ENCODE measurements around the gene MMP24. TPM values are rescaled to one million over a fixed set of nuclear protein-coding genes. Genes with fewer than 3 reads are reported as not detected.
A peak's percentile ranks its signal among the peaks of the same experiment; 100 is the strongest.
"Not testable (repeated sequence)": the region's sequence is repeated elsewhere in the genome, so short reads cannot be mapped to it uniquely, and the experiment has no call there.

MMP24 gene
- 1 to 10 TPM in 1 of 2 donors, under 1 TPM in 1; 0.52 to 1.2 TPM for total RNA-seq
- under 1 TPM; 0.20 to 0.63 TPM for polyA plus RNA-seq
- long read RNA-seq, donor 1, partial matches to known transcripts: 1 of 56 reads
- long read RNA-seq, donor 1, other reads (novel, unspliced or antisense): 55 of 56 reads
- long read RNA-seq, donor 2, partial matches to known transcripts: 1 of 56 reads
- long read RNA-seq, donor 2, other reads (novel, unspliced or antisense): 55 of 56 reads

GRCh38 chr20:35226126-35226883 lies at the start of gene MMP24:
Gene MMP24, plus strand, starts transcription at chr20:35226690. Its CDS starts 49 bp downstream, at chr20:35226739.
- ATAC-seq (ENCODE audit: low FRiP score) (no peak), DNase-seq (no peak)
- no peaks in the 10 kb centered on the region for H3K4me1 ChIP-seq (ENCODE audit: control insufficient read depth in 1 of 2, insufficient read depth in 2 of 2, low read length in 2 of 2)
- WGBS, 2 donors: 3 to 7% methylated on average over 26 to 70 of the region's 70 CpGs
- peak within 1 kb of the TSS; percentile 57 to 80 for H3K4me3 ChIP-seq (ENCODE audit: low read length in 2 of 2)
- no peaks in the 10 kb centered on the region for H3K9me3 ChIP-seq (ENCODE audit: control insufficient read depth, low read length)
- no peaks in the 10 kb centered on the region for H3K36me3 ChIP-seq (ENCODE audit: control insufficient read depth in 1 of 2, insufficient read depth in 2 of 2, low read length in 1 of 2)
- intact Hi-C loops (cut with DNase I): no loop called here
- no peak within 1 kb of the TSS for H3K27ac ChIP-seq (ENCODE audit: low read depth in 1 of 2, low read length in 2 of 2)
- H3K27me3 ChIP-seq (ENCODE audit: control insufficient read depth in 1 of 2, insufficient read depth in 2 of 2, low read length in 1 of 2): no peaks in the 10 kb centered on the region

GRCh38 chr20:35179292-35180212 lies 46.9 kb upstream of the MMP24 start:
- H3K4me1 ChIP-seq (ENCODE audit: control insufficient read depth in 1 of 2, insufficient read depth in 2 of 2, low read length in 2 of 2): no peaks in the 10 kb centered on the region
- H3K27me3 ChIP-seq (ENCODE audit: control insufficient read depth in 1 of 2, insufficient read depth in 2 of 2, low read length in 1 of 2): no peaks in the 10 kb centered on the region
- WGBS, 2 donors: 93 to 95% methylated on average over 11 of the region's 11 CpGs
- no peak overlapping the region for H3K27ac ChIP-seq (ENCODE audit: low read depth in 1 of 2, low read length in 2 of 2)
- DNase-seq (no peak), ATAC-seq (ENCODE audit: low FRiP score) (no peak)
- intact Hi-C loops (cut with DNase I): no loop called here
- peaks cover 0 to 3% of the 10 kb centered on the region in 2 donors for H3K36me3 ChIP-seq (ENCODE audit: control insufficient read depth in 1 of 2, insufficient read depth in 2 of 2, low read length in 1 of 2)
- H3K9me3 ChIP-seq (ENCODE audit: control insufficient read depth, low read length): no peaks in the 10 kb centered on the region
- H3K4me3 ChIP-seq (ENCODE audit: low read length in 2 of 2): no peak overlapping the region

- no peak overlapping the region for H3K4me3 ChIP-seq (ENCODE audit: low read length in 2 of 2)
- 87 to 90% methylated on average over 5 of the region's 5 CpGs for WGBS, 2 donors
- ATAC-seq (ENCODE audit: low FRiP score) (no peak), DNase-seq (no peak)
- no peaks in the 10 kb centered on the region for H3K4me1 ChIP-seq (ENCODE audit: control insufficient read depth in 1 of 2, insufficient read depth in 2 of 2, low read length in 2 of 2)
- no peaks in the 10 kb centered on the region for H3K27me3 ChIP-seq (ENCODE audit: control insufficient read depth in 1 of 2, insufficient read depth in 2 of 2, low read length in 1 of 2)
- H3K9me3 ChIP-seq (ENCODE audit: control insufficient read depth, low read length): no peaks in the 10 kb centered on the region
- intact Hi-C loops (cut with DNase I): no loop called here
- peaks cover 0 to 3% of the 10 kb centered on the region in 2 donors for H3K36me3 ChIP-seq (ENCODE audit: control insufficient read depth in 1 of 2, insufficient read depth in 2 of 2, low read length in 1 of 2)
- no peak overlapping the region for H3K27ac ChIP-seq (ENCODE audit: low read depth in 1 of 2, low read length in 2 of 2)
Measured at GRCh38 chr20:35180266-35180665, 46.2 kb upstream of the MMP24 start.

GRCh38 chr20:35181731-35182130 lies 44.8 kb upstream of the MMP24 start:
- Histone ChIP-seq H3K9me3 (ENCODE audit: control insufficient read depth, low read length) (no peaks in the 10 kb centered on the region), H3K36me3 (ENCODE audit: control insufficient read depth in 1 of 2, insufficient read depth in 2 of 2, low read length in 1 of 2) (peaks cover 0 to 3% of the 10 kb centered on the region in 2 donors), H3K27me3 (ENCODE audit: control insufficient read depth in 1 of 2, insufficient read depth in 2 of 2, low read length in 1 of 2) (no peaks in the 10 kb centered on the region), H3K27ac (ENCODE audit: low read depth in 1 of 2, low read length in 2 of 2) (no peak overlapping the region), H3K4me3 (ENCODE audit: low read length in 2 of 2) (no peak overlapping the region), H3K4me1 (ENCODE audit: control insufficient read depth in 1 of 2, insufficient read depth in 2 of 2, low read length in 2 of 2) (no peaks in the 10 kb centered on the region)
- ATAC-seq (ENCODE audit: low FRiP score): no peak
- intact Hi-C loops (cut with DNase I): no loop called here
- no peak for DNase-seq

GRCh38 chr20:35186691-35187289 lies 39.7 kb upstream of the MMP24 start:
- WGBS, 2 donors: 89 to 92% methylated on average over 10 of the region's 10 CpGs
- H3K4me1 ChIP-seq (ENCODE audit: control insufficient read depth in 1 of 2, insufficient read depth in 2 of 2, low read length in 2 of 2); H3K27me3 ChIP-seq (ENCODE audit: control insufficient read depth in 1 of 2, insufficient read depth in 2 of 2, low read length in 1 of 2); H3K36me3 ChIP-seq (ENCODE audit: control insufficient read depth in 1 of 2, insufficient read depth in 2 of 2, low read length in 1 of 2); H3K9me3 ChIP-seq (ENCODE audit: control insufficient read depth, low read length); H3K4me3 ChIP-seq (ENCODE audit: low read length in 2 of 2); ATAC-seq (ENCODE audit: low FRiP score); DNase-seq; intact Hi-C loops (cut with DNase I); H3K27ac ChIP-seq (ENCODE audit: low read depth in 1 of 2, low read length in 2 of 2): not testable (repeated sequence)

- ATAC-seq (ENCODE audit: low FRiP score): no peak
- Histone ChIP-seq H3K27ac (ENCODE audit: low read depth in 1 of 2, low read length in 2 of 2) (no peak overlapping the region), H3K27me3 (ENCODE audit: control insufficient read depth in 1 of 2, insufficient read depth in 2 of 2, low read length in 1 of 2) (no peaks in the 10 kb centered on the region), H3K4me1 (ENCODE audit: control insufficient read depth in 1 of 2, insufficient read depth in 2 of 2, low read length in 2 of 2) (no peaks in the 10 kb centered on the region), H3K36me3 (ENCODE audit: control insufficient read depth in 1 of 2, insufficient read depth in 2 of 2, low read length in 1 of 2) (no peaks in the 10 kb centered on the region), H3K4me3 (ENCODE audit: low read length in 2 of 2) (no peak overlapping the region), H3K9me3 (ENCODE audit: control insufficient read depth, low read length) (no peaks in the 10 kb centered on the region)
- DNase-seq: no peak
- 68 to 74% methylated on average over 5 of the region's 5 CpGs for WGBS, 2 donors
- intact Hi-C loops (cut with DNase I): no loop called here
Measured at GRCh38 chr20:35187584-35188190, 38.8 kb upstream of the MMP24 start.

- H3K4me1 ChIP-seq (ENCODE audit: control insufficient read depth in 1 of 2, insufficient read depth in 2 of 2, low read length in 2 of 2); DNase-seq; intact Hi-C loops (cut with DNase I); H3K27me3 ChIP-seq (ENCODE audit: control insufficient read depth in 1 of 2, insufficient read depth in 2 of 2, low read length in 1 of 2); ATAC-seq (ENCODE audit: low FRiP score); H3K4me3 ChIP-seq (ENCODE audit: low read length in 2 of 2); H3K9me3 ChIP-seq (ENCODE audit: control insufficient read depth, low read length); H3K27ac ChIP-seq (ENCODE audit: low read depth in 1 of 2, low read length in 2 of 2); H3K36me3 ChIP-seq (ENCODE audit: control insufficient read depth in 1 of 2, insufficient read depth in 2 of 2, low read length in 1 of 2): not testable (repeated sequence)
- 83 to 89% methylated on average over 8 of the region's 8 CpGs for WGBS, 2 donors
Measured at GRCh38 chr20:35189223-35189622, 37.3 kb upstream of the MMP24 start.

GRCh38 chr20:35190556-35190955 lies 35.9 kb upstream of the MMP24 start:
- intact Hi-C loops (cut with DNase I): no loop called here
- Histone ChIP-seq H3K27me3 (ENCODE audit: control insufficient read depth in 1 of 2, insufficient read depth in 2 of 2, low read length in 1 of 2) (no peaks in the 10 kb centered on the region), H3K9me3 (ENCODE audit: control insufficient read depth, low read length) (no peaks in the 10 kb centered on the region), H3K4me1 (ENCODE audit: control insufficient read depth in 1 of 2, insufficient read depth in 2 of 2, low read length in 2 of 2) (no peaks in the 10 kb centered on the region), H3K4me3 (ENCODE audit: low read length in 2 of 2) (no peak overlapping the region), H3K36me3 (ENCODE audit: control insufficient read depth in 1 of 2, insufficient read depth in 2 of 2, low read length in 1 of 2) (no peaks in the 10 kb centered on the region), H3K27ac (ENCODE audit: low read depth in 1 of 2, low read length in 2 of 2) (no peak overlapping the region)
- no peak for ATAC-seq (ENCODE audit: low FRiP score)
- no peak for DNase-seq
- 93% methylated on average over 6 of the region's 6 CpGs for WGBS, 2 donors
